Sigmoid colon (tissue), 3 donors: ENCODE measurements around the gene GPA33.

Experiments used
- CTCF ChIP-seq, 4 experiments: fragments of 450-650 bp in 3 of 4; fragments of 200-600 bp in 1 of 4; IDR thresholded peaks; one replicate each; pipeline ENCODE4 v1.5.1; 2016 to 2019; ENCODE audit warnings: antibody characterized with exemption in 4 of 4, mild to moderate bottlenecking in 3 of 4, moderate library complexity in 2 of 4
- POLR2A ChIP-seq, 2 donors: fragments of 450-650 bp; IDR thresholded peaks; one replicate each; pipeline ENCODE4 v1.6.1; 2016; ENCODE audit warnings: antibody characterized with exemption in 2 of 2, mild to moderate bottlenecking in 2 of 2, moderate library complexity in 2 of 2

GRCh38 chr1:167061073-167061464 lies 29.1 kb downstream of the GPA33 start:
- TF ChIP-seq CTCF (IDR thresholded peaks at IDR 0.05) = no peak
- TF ChIP-seq POLR2A (IDR thresholded peaks at IDR 0.05) = no peak
